ENCODE data around the gene CDAN1.

GRCh38 chr15:42741710-42742109 lies 4.8 kb upstream of the CDAN1 start:
- TF ChIP-seq CTCF (IDR thresholded peaks at IDR 0.05): no peak
- TF ChIP-seq MAX (CRISPR knock-in tag; IDR thresholded peaks at IDR 0.05): no peak
- TF ChIP-seq ELF4 (CRISPR knock-in tag; IDR thresholded peaks at IDR 0.05; ENCODE audit: low read depth): no peak
- no peak for TF ChIP-seq ETV6 (CRISPR knock-in tag; IDR thresholded peaks at IDR 0.05)
- no peak for TF ChIP-seq NFE2L1 (CRISPR knock-in tag; IDR thresholded peaks at IDR 0.05)
